ENCODE data around the gene PPP1R16B. TPM values are rescaled to one million over a fixed set of nuclear protein-coding genes. Genes with fewer than 3 reads are reported as not detected.

PPP1R16B gene
- 10 to 100 TPM; 22.0 to 28.6 TPM for total RNA-seq
- 10 to 100 TPM; 47.0 to 55.2 TPM for polyA plus RNA-seq (ENCODE audit: insufficient read length in 2 of 2)
- long read RNA-seq, donor 1, full-length matches to known transcripts: 8 of 8 reads
- long read RNA-seq, donor 1, partial matches to known transcripts: 0 of 8 reads
- long read RNA-seq, donor 1, other reads (novel, unspliced or antisense): 0 of 8 reads
- long read RNA-seq, donor 2, full-length matches to known transcripts: 9 of 25 reads
- long read RNA-seq, donor 2, partial matches to known transcripts: 16 of 25 reads
- long read RNA-seq, donor 2, other reads (novel, unspliced or antisense): 0 of 25 reads
- long read RNA-seq, donor 3, full-length matches to known transcripts: 3 of 3 reads
- long read RNA-seq, donor 3, partial matches to known transcripts: 0 of 3 reads
- long read RNA-seq, donor 3, other reads (novel, unspliced or antisense): 0 of 3 reads
- long read RNA-seq, donor 4, full-length matches to known transcripts: 1 of 1 reads
- long read RNA-seq, donor 4, partial matches to known transcripts: 0 of 1 reads
- long read RNA-seq, donor 4, other reads (novel, unspliced or antisense): 0 of 1 reads

DNA sequence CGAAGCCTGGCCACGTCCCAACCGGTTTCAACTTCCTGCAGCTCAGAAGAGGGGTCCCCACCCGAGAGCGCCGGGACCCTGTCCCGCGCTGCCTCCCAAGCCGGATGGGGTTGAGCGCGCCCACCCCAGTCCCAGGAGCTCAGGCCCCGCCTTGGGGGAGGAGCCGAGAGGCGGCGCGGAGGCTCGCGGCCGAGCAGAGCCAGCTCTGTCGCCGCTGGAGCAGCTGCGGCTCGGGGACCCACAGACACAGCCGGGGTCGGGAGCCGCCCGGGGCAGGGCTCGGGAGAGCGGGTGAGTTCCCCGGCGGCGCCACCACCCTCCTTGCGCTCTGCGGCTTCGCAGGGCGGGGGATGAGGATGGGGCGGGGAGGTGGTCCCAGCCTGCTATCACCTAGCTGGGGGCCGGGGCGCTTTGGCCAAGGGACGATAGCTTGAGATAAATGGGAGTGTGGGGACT, at the start of gene PPP1R16B:
Gene PPP1R16B (plus strand): TSS at position 196 of the 456 bp plus-strand sequence. CDS start 30,229 bp downstream, outside the sequence.
- Histone ChIP-seq H3K9me3 (ENCODE audit: control insufficient read depth, insufficient read depth, low read length) (no peaks in the 10 kb centered on the region), H3K36me3 (ENCODE audit: control insufficient read depth, insufficient read depth, low read length) (no peaks in the 10 kb centered on the region), H3K27me3 (ENCODE audit: control insufficient read depth, insufficient read depth, low read length) (peaks cover 9% of the 10 kb centered on the region), H3K27ac (ENCODE audit: low read depth, low read length) (peak within 1 kb of the TSS; percentile 67), H3K4me1 (ENCODE audit: control insufficient read depth, insufficient read depth, low read length) (peaks cover 53% of the 10 kb centered on the region), H3K4me3 (ENCODE audit: low read depth, low read length) (peak within 1 kb of the TSS; percentile 64)
- peak in 2 of 6 donors; percentile 81 to 83 for DNase-seq (ENCODE audit: low read depth in 4 of 6, low spot score in 6 of 6)
- WGBS (ENCODE audit: insufficient coverage): under 1% methylated on average over 40 of the region's 40 CpGs

DNA sequence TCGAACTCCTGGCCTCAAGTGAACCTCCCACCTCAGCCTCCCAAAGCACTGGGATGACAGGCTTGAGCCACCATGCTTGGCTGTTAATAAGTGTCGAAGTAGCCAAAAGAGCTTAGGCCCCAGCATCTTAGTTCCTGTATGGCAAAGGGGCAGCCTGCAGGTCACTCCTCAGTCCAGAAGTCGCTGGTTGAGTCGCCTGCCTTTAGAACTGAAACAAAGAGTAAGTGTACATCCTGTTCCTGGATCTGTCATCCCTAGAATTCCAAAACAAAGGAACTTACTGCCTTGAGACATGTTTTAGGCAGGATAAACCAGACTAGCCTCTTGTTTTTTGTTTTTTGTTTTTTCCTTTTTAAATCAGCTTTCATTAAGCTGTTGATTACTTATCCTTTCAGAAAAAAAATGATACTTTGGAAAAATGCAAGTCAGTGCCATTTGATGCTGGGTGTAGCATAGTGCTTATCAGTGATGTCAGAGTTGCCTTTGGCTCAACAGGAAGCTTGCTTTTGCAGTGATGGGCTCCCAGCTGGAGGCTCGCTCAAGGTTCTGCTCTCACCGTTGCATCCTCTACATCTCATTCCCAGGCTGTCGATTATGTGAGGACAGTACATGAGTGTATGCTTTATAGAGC, 48.2 kb upstream of the PPP1R16B start:
- Histone ChIP-seq H3K4me1 (ENCODE audit: control insufficient read depth, insufficient read depth, low read length) (no peaks in the 10 kb centered on the region), H3K9me3 (ENCODE audit: control insufficient read depth, insufficient read depth, low read length) (no peaks in the 10 kb centered on the region), H3K4me3 (ENCODE audit: low read depth, low read length) (no peak overlapping the region), H3K27me3 (ENCODE audit: control insufficient read depth, insufficient read depth, low read length) (no peaks in the 10 kb centered on the region), H3K27ac (ENCODE audit: low read depth, low read length) (no peak overlapping the region), H3K36me3 (ENCODE audit: control insufficient read depth, insufficient read depth, low read length) (peaks cover 61% of the 10 kb centered on the region)
- no peak for DNase-seq (ENCODE audit: low read depth in 4 of 6, low spot score in 6 of 6)
- WGBS (ENCODE audit: insufficient coverage): 100% methylated on average over 3 of the region's 7 CpGs

DNA sequence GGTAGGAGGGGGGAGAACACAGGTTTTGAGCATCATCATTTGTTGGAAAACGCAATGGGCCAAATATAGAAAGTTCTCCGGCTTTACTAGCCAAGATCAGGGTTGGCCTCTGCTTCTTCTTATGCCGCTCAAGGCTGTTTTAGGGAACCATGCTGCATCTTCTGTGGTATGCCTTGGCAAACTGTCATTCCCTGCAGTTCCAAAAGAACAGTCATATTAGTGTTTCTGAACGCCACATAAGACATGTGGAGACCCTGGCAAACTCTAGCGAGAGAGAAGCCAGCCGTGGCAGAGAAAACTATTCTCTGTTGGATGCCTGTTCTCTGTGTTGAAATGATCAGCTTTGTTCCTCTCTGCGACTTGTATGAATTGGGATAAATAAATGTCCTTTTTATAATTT, 46.4 kb upstream of the PPP1R16B start:
- Histone ChIP-seq H3K9me3 (ENCODE audit: control insufficient read depth, insufficient read depth, low read length) (no peaks in the 10 kb centered on the region), H3K27me3 (ENCODE audit: control insufficient read depth, insufficient read depth, low read length) (no peaks in the 10 kb centered on the region), H3K36me3 (ENCODE audit: control insufficient read depth, insufficient read depth, low read length) (peaks cover 72% of the 10 kb centered on the region), H3K4me1 (ENCODE audit: control insufficient read depth, insufficient read depth, low read length) (no peaks in the 10 kb centered on the region), H3K4me3 (ENCODE audit: low read depth, low read length) (no peak overlapping the region), H3K27ac (ENCODE audit: low read depth, low read length) (no peak overlapping the region)
- DNase-seq (ENCODE audit: low read depth in 4 of 6, low spot score in 6 of 6): no peak
- WGBS (ENCODE audit: insufficient coverage): 66% methylated on average over 5 of the region's 7 CpGs

DNA sequence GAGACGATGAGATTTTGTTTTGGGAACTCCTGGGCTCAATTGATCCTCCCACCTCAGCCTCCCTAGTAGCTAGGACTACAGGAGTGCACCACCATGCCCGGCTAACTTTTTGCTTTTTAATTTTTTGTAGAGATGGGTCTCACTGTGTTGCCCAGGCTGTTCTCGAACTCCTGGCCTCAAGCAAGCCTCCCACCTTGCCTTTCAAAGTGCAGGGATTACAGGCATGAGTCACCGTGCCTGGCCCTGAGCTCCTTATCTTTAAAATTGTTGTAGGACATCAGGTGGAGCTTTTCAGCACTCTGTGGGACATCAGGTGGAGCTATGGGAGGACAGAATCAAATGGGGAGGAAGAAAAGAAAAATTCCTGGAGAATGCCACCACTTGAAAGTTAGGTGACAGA, 44.5 kb upstream of the PPP1R16B start:
- 80% methylated on average over 1 of the region's 4 CpGs for WGBS (ENCODE audit: insufficient coverage)
- no peaks in the 10 kb centered on the region for H3K27me3 ChIP-seq (ENCODE audit: control insufficient read depth, insufficient read depth, low read length)
- DNase-seq (ENCODE audit: low read depth in 4 of 6, low spot score in 6 of 6): no peak
- peaks cover 65% of the 10 kb centered on the region for H3K36me3 ChIP-seq (ENCODE audit: control insufficient read depth, insufficient read depth, low read length)
- H3K9me3 ChIP-seq (ENCODE audit: control insufficient read depth, insufficient read depth, low read length): no peaks in the 10 kb centered on the region
- H3K27ac ChIP-seq (ENCODE audit: low read depth, low read length): no peak overlapping the region
- no peaks in the 10 kb centered on the region for H3K4me1 ChIP-seq (ENCODE audit: control insufficient read depth, insufficient read depth, low read length)
- H3K4me3 ChIP-seq (ENCODE audit: low read depth, low read length): no peak overlapping the region

DNA sequence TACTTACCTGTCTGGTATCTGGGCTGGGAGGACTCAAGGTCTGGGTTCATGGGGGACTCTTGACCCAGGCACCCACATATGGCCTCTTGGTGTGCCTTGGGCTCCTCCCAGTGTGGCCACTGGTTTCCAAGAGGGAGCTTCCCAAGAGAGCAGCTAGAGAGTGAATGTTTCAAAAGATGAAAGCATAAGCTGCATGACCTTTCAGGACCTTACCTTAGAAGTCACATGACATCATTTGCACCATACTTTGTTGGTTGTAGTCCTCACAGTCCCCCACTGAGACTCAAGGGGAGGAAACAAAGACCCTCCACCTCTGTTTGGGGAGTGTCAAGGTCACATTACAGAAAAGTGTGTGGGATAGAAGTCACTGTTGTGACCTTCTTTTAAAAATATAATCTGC, 43.3 kb upstream of the PPP1R16B start:
- no peak overlapping the region for H3K27ac ChIP-seq (ENCODE audit: low read depth, low read length)

DNA sequence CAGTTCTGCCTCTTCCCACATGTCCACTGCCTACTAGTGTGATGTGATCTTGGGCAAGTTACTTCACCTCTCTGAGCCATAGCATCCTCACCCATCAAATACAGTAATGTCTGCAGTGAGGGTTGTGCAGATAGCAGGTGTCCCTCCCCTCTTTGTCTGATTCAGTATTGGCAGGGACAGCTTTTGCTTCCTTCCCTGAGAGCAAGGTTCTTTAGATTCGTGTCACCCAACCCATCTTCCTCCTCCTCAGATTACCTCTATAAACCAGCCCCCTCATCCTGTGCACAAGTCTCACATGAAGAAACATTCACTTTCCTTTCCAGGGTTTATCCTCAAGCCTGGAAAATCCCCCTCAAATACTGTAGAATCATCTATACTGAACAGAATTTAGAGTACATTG, 41.9 kb upstream of the PPP1R16B start:
- Histone ChIP-seq H3K27ac (ENCODE audit: low read depth, low read length) (no peak overlapping the region), H3K27me3 (ENCODE audit: control insufficient read depth, insufficient read depth, low read length) (no peaks in the 10 kb centered on the region)
- WGBS (ENCODE audit: insufficient coverage): 92% methylated on average over 1 of the region's 1 CpG

More for the DNA sequence above, 43.3 kb upstream of the PPP1R16B start:
- Histone ChIP-seq H3K4me1 (ENCODE audit: control insufficient read depth, insufficient read depth, low read length) (no peaks in the 10 kb centered on the region), H3K9me3 (ENCODE audit: control insufficient read depth, insufficient read depth, low read length) (no peaks in the 10 kb centered on the region), H3K36me3 (ENCODE audit: control insufficient read depth, insufficient read depth, low read length) (peaks cover 58% of the 10 kb centered on the region), H3K4me3 (ENCODE audit: low read depth, low read length) (no peak overlapping the region), H3K27me3 (ENCODE audit: control insufficient read depth, insufficient read depth, low read length) (no peaks in the 10 kb centered on the region)
- DNase-seq (ENCODE audit: low read depth in 4 of 6, low spot score in 6 of 6): no peak

DNA sequence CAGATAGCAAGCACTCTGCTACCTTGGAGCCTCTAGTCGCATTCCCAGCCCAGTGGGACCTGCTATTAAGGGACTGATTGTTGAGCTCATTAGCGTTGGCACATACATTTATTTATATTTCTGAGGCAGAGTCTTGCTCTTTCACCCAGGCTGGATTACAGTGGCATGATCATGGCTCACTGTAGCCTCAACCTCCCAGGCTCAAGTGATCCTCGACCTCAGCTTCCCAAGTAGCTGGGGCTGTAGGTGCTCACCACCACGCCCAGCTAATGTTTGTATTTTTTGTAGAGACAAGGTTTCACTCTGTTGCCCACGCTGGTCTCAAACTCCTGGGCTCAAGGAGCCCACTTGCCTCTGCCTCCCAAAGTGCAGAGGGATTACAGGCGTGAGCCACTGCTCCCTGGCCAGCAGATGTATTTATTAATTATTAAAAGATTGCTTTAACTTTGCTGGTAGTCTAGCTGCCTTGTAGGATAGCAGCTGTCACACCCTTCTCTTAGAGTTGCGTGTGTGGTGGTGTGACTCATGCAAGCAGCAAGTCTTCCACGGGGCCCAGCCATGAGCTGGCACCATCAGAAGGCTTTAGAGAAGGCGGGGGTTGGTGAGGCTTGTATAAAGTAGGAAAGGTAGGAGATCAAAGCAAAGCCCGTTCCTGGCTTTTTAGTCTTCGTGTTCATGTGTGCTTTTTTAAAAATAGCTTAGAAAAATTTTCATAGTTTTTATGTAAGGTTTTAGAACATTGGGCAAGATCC, 40.8 kb upstream of the PPP1R16B start:
- WGBS (ENCODE audit: insufficient coverage): 87% methylated on average over 4 of the region's 11 CpGs
- Histone ChIP-seq H3K4me3 (ENCODE audit: low read depth, low read length) (no peak overlapping the region), H3K27ac (ENCODE audit: low read depth, low read length) (no peak overlapping the region), H3K4me1 (ENCODE audit: control insufficient read depth, insufficient read depth, low read length) (no peaks in the 10 kb centered on the region), H3K27me3 (ENCODE audit: control insufficient read depth, insufficient read depth, low read length) (no peaks in the 10 kb centered on the region), H3K9me3 (ENCODE audit: control insufficient read depth, insufficient read depth, low read length) (no peaks in the 10 kb centered on the region), H3K36me3 (ENCODE audit: control insufficient read depth, insufficient read depth, low read length) (peaks cover 68% of the 10 kb centered on the region)
- no peak for DNase-seq (ENCODE audit: low read depth in 4 of 6, low spot score in 6 of 6)

More for the DNA sequence above, 41.9 kb upstream of the PPP1R16B start:
- Histone ChIP-seq H3K4me1 (ENCODE audit: control insufficient read depth, insufficient read depth, low read length) (no peaks in the 10 kb centered on the region), H3K9me3 (ENCODE audit: control insufficient read depth, insufficient read depth, low read length) (no peaks in the 10 kb centered on the region), H3K4me3 (ENCODE audit: low read depth, low read length) (no peak overlapping the region), H3K36me3 (ENCODE audit: control insufficient read depth, insufficient read depth, low read length) (peaks cover 62% of the 10 kb centered on the region)
- DNase-seq (ENCODE audit: low read depth in 4 of 6, low spot score in 6 of 6): no peak

DNA sequence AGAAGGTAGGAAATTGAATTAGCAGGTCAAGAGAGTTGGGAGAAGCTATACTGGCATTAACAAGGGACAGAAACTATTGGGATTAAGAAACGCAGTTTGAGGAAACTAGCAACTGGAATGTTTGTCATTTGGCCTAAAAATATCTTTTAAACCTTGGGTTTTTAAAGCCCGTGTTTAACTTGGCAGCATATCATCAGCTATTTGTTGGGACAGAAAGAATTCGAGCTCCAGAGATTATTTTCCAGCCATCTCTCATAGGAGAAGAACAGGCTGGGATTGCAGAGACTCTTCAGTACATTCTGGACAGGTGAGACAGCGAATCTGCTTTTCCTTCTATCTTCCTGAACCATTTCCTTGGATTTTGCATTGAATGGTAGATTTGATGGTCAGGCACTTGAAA, 39.4 kb upstream of the PPP1R16B start:
- peaks cover 66% of the 10 kb centered on the region for H3K36me3 ChIP-seq (ENCODE audit: control insufficient read depth, insufficient read depth, low read length)
- H3K9me3 ChIP-seq (ENCODE audit: control insufficient read depth, insufficient read depth, low read length): no peaks in the 10 kb centered on the region
- no peaks in the 10 kb centered on the region for H3K4me1 ChIP-seq (ENCODE audit: control insufficient read depth, insufficient read depth, low read length)
- 90% methylated on average over 3 of the region's 4 CpGs for WGBS (ENCODE audit: insufficient coverage)
- no peak for DNase-seq (ENCODE audit: low read depth in 4 of 6, low spot score in 6 of 6)
- no peak overlapping the region for H3K4me3 ChIP-seq (ENCODE audit: low read depth, low read length)
- H3K27me3 ChIP-seq (ENCODE audit: control insufficient read depth, insufficient read depth, low read length): no peaks in the 10 kb centered on the region
- H3K27ac ChIP-seq (ENCODE audit: low read depth, low read length): no peak overlapping the region
